GM18870 (cell line): ENCODE data around the gene TSKS.

Source experiments
- ATAC-seq: cut with Tn5 transposase; IDR thresholded peaks from one replicate; pipeline ENCODE4 v1.9.1; 2021; ENCODE audit warnings: moderate library complexity; ENCODE audit not compliant: unreplicated experiment

The TSKS gene

DNA sequence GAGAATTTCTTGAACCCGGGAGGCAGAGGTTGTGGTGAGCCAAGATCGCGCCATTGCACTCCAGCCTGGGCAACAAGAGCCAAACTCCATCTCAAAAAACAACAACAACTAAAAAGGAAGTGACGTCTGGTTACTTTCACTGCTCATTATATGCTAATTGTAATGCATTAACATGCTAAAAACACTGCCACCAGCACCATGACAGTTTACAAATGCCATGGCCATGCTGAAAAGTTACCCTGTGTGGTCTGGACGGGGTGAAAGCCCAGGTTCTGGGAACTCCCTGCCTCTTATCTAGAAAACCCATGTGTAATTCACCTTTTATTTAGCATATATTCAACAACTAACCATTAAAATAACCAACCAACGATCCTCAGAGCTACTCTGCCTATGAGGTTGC is 44.1 kb downstream of the TSKS start:
- no peak for ATAC-seq

GRCh38 chr19:49718511-49718910 is 44.6 kb downstream of the TSKS start:
- no peak for ATAC-seq

- no peak for ATAC-seq
These were observed 47.0 kb downstream of the TSKS start for GRCh38 chr19:49716154-49716553.

DNA sequence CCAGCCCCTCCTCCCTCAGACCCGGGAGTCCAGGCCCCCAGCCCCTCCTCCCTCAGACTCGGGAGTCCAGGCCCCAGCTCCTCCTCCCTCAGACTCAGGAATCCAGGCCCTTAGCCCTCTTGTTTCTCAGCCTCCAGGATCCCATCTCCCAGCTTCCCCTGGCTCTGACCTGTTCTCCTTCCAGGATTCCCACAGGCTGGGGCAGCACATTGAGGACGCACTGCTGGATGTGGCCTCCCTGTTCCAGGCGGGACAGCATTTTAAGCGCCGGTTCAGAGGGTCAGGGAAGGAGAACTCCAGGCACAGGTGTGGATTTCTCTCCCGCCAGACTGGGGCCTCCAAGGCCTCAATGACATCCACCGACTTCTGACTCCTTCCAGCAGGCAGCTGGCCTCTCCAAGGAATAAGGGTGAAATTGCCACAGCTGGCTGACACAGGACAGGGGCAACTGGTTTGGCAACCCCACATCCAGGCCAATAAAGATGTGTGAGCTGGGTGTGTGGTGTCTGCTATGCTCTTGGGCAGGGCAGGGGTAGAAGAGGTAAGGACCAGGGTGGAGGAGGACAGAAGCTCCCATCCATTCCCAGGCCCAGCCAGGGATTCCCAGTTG is 49.8 kb downstream of the TSKS start:
- no peak for ATAC-seq

- ATAC-seq, result no peak
These were observed 50.7 kb downstream of the TSKS start for GRCh38 chr19:49712397-49712859.

- ATAC-seq, result no peak
These were observed 52.6 kb downstream of the TSKS start for GRCh38 chr19:49710372-49710951.

DNA sequence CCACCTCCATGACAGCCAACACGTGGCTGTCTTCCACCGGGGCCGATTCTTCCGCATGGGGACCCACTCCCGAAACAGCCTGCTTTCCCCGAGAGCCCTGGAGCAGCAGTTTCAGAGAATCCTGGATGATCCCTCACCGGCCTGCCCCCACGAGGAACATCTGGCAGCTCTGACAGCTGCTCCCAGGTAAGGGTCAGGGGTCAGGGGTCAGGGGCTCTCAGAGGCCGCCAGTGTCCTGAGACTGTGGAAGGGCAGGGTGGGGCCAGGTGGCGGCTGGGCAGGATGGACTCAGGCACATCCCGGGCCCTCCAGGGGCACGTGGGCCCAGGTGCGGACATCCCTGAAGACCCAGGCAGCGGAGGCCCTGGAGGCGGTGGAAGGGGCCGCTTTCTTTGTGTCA is 57.2 kb downstream of the TSKS start:
- ATAC-seq, result no peak

DNA sequence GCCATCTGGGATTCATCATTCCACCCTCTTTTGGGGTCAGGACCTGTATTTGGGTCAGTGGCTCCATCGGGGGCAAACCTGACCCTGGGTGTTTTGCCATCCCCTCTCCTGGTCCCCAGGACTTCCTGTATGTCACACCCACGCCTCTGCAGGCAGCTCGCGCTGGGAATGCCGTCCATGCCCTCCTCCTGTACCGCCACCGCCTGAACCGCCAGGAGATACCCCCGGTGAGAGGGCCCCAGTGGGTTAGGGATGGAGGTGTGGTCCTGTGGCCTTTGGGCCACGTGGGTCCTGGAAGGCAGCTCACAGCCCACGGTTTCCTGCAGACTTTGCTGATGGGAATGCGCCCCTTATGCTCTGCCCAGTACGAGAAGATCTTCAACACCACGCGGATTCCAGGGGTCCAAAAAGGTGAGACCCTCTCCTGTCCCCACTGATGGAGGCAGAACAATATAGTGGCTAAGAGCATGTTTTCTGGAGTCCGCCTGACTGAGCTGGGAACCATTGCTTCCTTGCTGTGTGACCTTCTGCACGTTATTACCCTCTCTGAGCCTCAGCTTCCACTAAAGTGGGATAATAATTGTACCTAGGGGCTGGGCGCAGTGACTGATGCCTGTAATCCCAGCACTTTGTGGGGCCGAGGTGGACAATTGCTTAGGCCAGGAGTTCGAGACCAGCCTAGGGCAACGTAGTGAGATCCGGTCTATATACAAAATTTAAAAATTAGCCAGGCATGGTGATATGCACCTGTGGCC is 58.0 kb downstream of the TSKS start:
- ATAC-seq, result no peak

DNA sequence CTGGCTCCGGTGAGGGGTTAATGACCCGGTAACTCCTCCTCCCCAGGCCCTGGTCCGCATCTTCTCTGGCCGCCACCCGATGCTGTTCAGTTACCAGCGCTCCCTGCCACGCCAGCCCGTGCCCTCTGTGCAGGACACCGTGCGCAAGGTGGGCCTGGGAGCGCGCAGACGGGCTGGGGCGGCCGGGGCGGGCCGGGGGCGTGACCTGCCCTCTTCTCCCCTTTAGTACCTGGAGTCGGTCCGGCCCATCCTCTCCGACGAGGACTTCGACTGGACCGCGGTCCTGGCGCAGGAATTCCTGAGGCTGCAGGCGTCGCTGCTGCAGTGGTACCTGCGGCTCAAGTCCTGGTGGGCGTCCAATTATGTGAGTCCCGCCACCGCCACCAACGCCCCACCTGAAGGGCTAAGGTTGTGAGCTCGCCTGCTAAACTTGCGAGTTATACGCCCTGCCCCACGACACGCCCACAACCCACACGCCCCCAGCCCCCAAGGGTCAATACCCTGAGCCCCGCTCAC is 61.8 kb downstream of the TSKS start:
- ATAC-seq, result no peak

DNA sequence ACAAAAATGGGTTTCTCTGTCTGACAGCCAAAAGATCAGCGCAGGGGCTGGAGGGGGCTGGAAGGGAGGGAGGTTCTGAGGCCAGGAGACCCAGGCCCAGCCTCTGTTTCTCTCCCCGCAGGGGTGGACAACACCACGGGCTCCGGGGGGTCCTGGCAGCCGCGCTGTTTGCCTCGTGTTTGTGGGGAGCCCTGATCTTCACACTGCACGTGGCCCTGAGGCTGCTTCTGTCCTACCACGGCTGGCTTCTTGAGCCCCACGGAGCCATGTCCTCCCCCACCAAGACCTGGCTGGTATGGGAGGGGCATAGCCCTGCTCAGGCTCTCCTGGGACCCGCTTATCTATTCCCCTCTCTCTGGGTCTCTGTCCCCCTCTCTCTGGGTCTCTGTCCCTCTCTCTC is 62.5 kb downstream of the TSKS start:
- ATAC-seq, result no peak

- no peak for ATAC-seq
These were observed 63.7 kb downstream of the TSKS start for GRCh38 chr19:49699364-49699763.

GRCh38 chr19:49696865-49697264 is 66.2 kb downstream of the TSKS start:
- ATAC-seq, result no peak

- ATAC-seq, result no peak
These were observed 67.0 kb downstream of the TSKS start for GRCh38 chr19:49696115-49696514.

DNA sequence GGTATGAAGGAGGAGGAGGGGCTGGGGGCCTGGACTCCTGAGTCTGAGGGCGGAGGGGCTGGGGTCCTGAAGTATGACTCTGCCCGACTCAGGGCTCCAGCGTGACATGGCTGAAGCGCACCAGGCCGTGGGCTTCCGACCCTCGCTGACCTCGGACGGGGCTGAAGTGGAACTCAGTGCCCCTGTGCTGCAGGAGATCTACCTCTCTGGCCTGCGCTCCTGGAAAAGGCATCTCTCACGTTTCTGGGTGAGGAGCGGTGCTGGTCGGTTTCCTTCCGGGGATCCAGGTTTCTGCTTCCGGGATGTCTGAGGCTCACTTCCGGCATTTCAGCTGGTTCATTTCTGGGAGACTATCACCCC is 71.0 kb downstream of the TSKS start:
- ATAC-seq, result no peak

- no peak for ATAC-seq
These were observed 71.6 kb downstream of the TSKS start for GRCh38 chr19:49691243-49692146.

DNA sequence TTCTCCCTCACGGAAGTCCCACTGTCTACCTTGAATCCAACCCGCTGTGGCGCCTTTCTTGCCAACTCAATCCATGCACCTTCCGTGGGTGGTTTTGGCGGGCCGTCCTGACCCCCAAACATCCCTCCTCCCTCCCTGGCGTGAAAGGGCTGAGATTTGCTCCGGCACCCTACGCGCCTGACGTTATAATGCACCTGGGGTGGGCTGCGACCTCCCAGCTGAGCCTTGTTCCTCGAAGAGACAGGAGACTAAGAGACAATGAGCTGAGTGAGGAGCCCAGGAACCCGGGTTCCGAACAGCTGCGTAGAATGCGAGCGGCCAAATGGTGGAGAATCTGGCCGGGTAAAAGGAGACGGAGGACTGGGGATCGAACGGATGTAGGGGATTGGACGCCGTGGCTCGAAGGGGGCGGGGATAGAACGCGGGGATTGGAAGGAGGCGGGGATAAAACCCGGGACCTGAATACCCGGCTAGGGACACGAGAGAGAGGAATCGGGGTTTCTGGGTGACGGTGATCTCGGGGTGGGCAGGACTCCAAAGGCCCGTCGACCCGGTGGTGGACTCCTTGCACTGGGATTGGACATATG is 72.4 kb downstream of the TSKS start, which contains the start of gene CPT1C:
CPT1C (plus strand) TSS at position 461 of the 587 bp plus-strand sequence. CDS start 1,137 bp downstream, outside the sequence.
- no peak for ATAC-seq

DNA sequence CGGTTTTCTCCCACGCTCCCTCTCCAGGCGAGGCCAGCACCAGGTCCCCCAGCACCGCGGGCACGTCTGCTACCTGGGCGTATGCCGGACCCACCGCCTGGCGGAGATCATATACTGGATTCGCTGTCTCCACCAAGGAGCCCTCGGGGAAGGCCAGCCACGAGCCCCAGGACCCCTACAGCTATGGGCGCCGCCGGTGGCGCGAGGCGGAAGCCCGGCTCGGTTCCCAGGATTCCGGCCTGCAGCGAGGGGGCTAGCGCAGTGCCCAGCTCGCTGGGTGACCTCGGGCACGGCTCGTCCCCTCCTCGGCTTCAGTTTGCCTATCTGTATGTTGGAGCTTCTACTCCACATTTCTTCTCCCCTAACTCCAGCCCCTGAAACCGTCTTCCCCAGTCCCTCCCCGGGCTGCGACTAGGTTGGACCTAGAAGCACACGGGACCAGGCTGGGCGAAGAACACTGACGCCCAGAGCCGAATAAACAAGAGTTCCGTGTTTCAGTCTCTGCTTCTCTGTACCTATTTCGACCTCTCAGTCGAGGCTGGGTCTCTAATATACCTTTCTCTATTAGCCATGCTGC is 72.9 kb downstream of the TSKS start:
- ATAC-seq, result no peak
